Fibroblast of the aortic adventitia (primary cell): ENCODE results near the gene S100A16. TPM values are rescaled to one million over a fixed set of nuclear protein-coding genes. Genes with fewer than 3 reads are reported as not detected.
A peak's percentile ranks its signal among the peaks of the same experiment; 100 is the strongest.

Experiments used
- DNase-seq: peaks from one replicate; pipeline ENCODE4 v3.0.0-alpha.2; 2010; ENCODE audit warnings: low read depth
- H3K4me3 ChIP-seq: 2 replicates; pipeline ENCODE4 v1.5.1; 2011; ENCODE audit warnings: low read depth, mild to moderate bottlenecking, control low read depth, low read length, moderate library complexity
- CTCF ChIP-seq: IDR thresholded peaks from 2 replicates; pipeline ENCODE4 v1.5.1; 2011; ENCODE audit warnings: mild to moderate bottlenecking, low read length, control low read depth, inconsistent platforms; ENCODE audit not compliant: insufficient read depth
- total RNA-seq: library from RNA; depleted of rRNA; stranded (reverse); fragments of >200 nt; gene quantifications from 2 replicates; pipeline ENCODE4 v1.2.3, GENCODE V29; 2012; ENCODE audit warnings: low replicate concordance

S100A16 gene
- total RNA-seq, 1 donor: 406 TPM

GRCh38 chr1:153612111-153612754 lies 704 bp downstream of the S100A16 start:
- DNase-seq: no peak
- TF ChIP-seq CTCF: no peak
- H3K4me3 ChIP-seq: peak overlapping the region; percentile 85

- TF ChIP-seq CTCF: no peak
- peak overlapping the region; percentile 85 for H3K4me3 ChIP-seq
- DNase-seq: no peak
Measured at GRCh38 chr1:153611356-153611755, 1.6 kb downstream of the S100A16 start.

- peak; percentile 64 for DNase-seq
Measured at GRCh38 chr1:153610811-153611301, 2.1 kb downstream of the S100A16 start.

GRCh38 chr1:153610334-153610733 lies 2.6 kb downstream of the S100A16 start:
- DNase-seq: no peak
- peak overlapping the region; percentile 85 for H3K4me3 ChIP-seq
- no peak for TF ChIP-seq CTCF

More at GRCh38 chr1:153610811-153611301, 2.1 kb downstream of the S100A16 start:
- TF ChIP-seq CTCF: no peak
- peak overlapping the region; percentile 85 for H3K4me3 ChIP-seq

- TF ChIP-seq CTCF: no peak
- DNase-seq: no peak
- H3K4me3 ChIP-seq: peak overlapping the region; percentile 85
Measured at GRCh38 chr1:153609585-153609907, 3.4 kb downstream of the S100A16 start.

- TF ChIP-seq CTCF: no peak
- peak overlapping the region; percentile 85 for H3K4me3 ChIP-seq
- peak; percentile 84 for DNase-seq
Measured at GRCh38 chr1:153608742-153609584, 4.0 kb downstream of the S100A16 start.
